GM12864 (cell line): Measurements from ENCODE around the gene SEMA5B.
A peak's percentile ranks its signal among the peaks of the same experiment; 100 is the strongest.

Experiments
- DNase-seq: peaks from one replicate; pipeline ENCODE4 v3.0.0-alpha.2; 2011; ENCODE audit warnings: low read depth
- H3K4me3 ChIP-seq: 2 replicates; pipeline ENCODE4 v1.5.1; 2011; ENCODE audit warnings: mild to moderate bottlenecking, low read depth, low read length, control low read depth
- CTCF ChIP-seq: IDR thresholded peaks from 2 replicates; pipeline ENCODE4 v1.5.1; 2011; ENCODE audit warnings: low read depth, mild to moderate bottlenecking, moderate library complexity, low read length, control low read depth, inconsistent platforms; ENCODE audit errors: missing control alignments

SEMA5B gene

GRCh38 chr3:122943828-122944190 lies 83.8 kb downstream of the SEMA5B start:
- no peak for DNase-seq
- no peak overlapping the region for H3K4me3 ChIP-seq
- TF ChIP-seq CTCF, result no peak

GRCh38 chr3:122942937-122943827 lies 84.4 kb downstream of the SEMA5B start:
- TF ChIP-seq CTCF, result peak; percentile 90
- DNase-seq, result no peak
- no peak overlapping the region for H3K4me3 ChIP-seq

GRCh38 chr3:122942239-122942638 lies 85.3 kb downstream of the SEMA5B start:
- no peak for DNase-seq
- H3K4me3 ChIP-seq, result no peak overlapping the region
- no peak for TF ChIP-seq CTCF

- DNase-seq, result no peak
- H3K4me3 ChIP-seq, result no peak overlapping the region
- TF ChIP-seq CTCF, result peak; percentile 29
Measured at GRCh38 chr3:122941228-122942206, 86.0 kb downstream of the SEMA5B start.

- H3K4me3 ChIP-seq, result no peak overlapping the region
- no peak for DNase-seq
- no peak for TF ChIP-seq CTCF
Measured at GRCh38 chr3:122940628-122941086, 86.9 kb downstream of the SEMA5B start.

GRCh38 chr3:122938783-122939425 lies 88.7 kb downstream of the SEMA5B start:
- no peak for DNase-seq
- no peak overlapping the region for H3K4me3 ChIP-seq
- no peak for TF ChIP-seq CTCF
